Measurements from ENCODE around the gene TTC7B.
"Not testable (repeated sequence)": the region's sequence is repeated elsewhere in the genome, so short reads cannot be mapped to it uniquely, and the experiment has no call there.

TTC7B gene

GRCh38 chr14:90815822-90816662, at the start of gene TTC7B:
Gene TTC7B (minus strand): TSS chr14:90816430. CDS start chr14:90816295, 135 bp downstream.
- DNase-seq = peak in 1 of 2 experiments; percentile 27

- DNase-seq = no peak
These were observed 48.5 kb upstream of the TTC7B start for GRCh38 chr14:90864741-90865140.

- no peak for DNase-seq
These were observed 42.3 kb upstream of the TTC7B start for GRCh38 chr14:90858511-90858910.

DNA sequence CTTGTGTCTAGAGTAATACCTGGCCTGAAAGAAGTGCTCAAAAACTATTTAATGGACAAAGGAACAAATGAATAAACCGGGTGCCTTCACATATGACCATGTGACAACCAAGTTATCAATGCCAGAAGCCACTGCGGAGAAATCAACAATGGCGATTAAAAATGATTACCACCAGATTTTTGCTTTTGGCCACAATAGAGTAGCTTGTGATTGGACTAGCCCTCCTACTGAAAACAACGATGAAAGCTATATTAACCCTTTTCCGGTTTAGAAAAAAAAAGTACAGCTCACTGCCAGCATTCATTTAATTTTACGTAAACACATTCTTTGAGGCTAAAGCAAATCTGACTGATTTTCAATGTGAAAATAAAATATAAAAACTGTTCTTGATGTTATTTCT, 41.6 kb upstream of the TTC7B start:
- DNase-seq = no peak

GRCh38 chr14:90856115-90856514, 39.9 kb upstream of the TTC7B start:
- DNase-seq = not testable (repeated sequence)

DNA sequence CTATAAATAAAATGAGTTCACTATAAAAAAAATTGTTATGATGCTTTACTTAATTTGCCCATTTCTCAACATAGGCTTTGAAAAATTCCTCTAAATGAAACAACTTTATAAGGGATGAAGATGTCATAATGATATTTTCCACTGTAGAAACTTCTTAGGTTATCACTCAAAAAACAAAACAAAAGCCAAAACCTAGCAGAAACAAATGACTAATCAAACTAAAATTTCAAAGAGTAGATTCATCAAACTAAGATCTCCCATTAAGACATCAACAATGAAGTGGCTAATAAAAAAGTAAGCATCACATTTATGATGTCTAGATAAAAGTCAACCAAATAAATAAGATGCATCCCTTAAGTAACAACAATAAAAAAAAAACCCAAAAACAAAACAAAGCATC, 36.9 kb upstream of the TTC7B start:
- DNase-seq = no peak

GRCh38 chr14:90851327-90852036, 35.3 kb upstream of the TTC7B start:
- DNase-seq = no peak

- no peak for DNase-seq
These were observed 34.3 kb upstream of the TTC7B start for GRCh38 chr14:90850487-90850886.

- no peak for DNase-seq
These were observed 33.7 kb upstream of the TTC7B start for GRCh38 chr14:90849787-90850444.

DNA sequence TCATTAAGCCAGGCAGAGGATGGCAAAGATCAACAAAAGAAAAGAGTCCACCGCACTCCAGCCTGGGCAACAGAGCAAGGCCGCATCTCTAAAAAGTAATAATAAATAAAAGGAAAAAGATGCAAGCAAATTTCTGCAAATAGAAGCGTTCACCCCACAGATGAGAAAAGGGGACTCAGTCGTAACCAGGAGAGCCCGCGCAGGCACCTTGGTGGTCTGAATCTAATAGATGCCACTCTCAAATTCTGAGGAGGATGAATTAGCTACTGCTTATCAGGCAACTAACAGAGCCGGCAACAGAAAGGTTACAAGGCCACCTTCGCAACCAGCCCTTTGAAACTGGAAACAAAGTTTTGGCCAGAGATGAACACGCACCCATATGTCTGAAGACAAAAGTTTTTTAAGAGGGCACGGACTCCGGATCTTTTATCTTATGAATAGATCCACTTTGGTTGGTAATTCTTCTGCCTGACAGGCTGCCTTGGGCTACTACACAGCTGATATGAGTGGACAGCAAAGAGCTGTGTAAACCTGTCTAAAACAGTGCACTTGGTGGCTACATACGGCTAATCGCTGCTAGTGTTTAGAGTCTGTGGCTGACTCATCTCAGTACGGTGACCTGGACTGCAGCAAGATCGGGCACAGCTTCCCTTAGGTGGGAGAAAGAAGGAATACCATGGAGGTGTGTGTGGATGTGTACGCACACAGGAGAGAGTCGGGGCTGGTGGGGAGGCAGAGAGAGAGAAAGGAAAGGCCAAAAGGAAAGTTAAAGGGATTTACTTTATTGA, 32.9 kb upstream of the TTC7B start:
- DNase-seq = no peak

DNA sequence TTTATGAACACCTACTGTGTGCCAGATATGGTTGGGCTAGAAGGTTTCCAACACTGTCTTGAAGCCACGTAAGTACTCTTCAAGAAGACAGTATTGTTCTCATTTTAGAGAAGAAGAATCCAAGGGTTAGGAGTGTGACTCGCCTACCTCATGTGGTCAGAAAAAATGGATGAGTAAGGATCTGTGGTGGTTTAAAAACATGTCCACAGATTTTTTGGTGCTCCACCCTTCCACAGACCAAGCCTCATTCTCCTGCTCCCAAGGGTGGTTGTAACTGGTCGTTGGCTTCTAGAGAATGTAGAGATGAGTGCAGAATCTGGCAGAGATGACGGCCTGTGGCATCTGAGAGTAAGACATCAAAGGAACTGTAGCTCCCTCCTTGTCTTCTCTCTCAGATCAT, 30.3 kb upstream of the TTC7B start:
- no peak for DNase-seq

DNA sequence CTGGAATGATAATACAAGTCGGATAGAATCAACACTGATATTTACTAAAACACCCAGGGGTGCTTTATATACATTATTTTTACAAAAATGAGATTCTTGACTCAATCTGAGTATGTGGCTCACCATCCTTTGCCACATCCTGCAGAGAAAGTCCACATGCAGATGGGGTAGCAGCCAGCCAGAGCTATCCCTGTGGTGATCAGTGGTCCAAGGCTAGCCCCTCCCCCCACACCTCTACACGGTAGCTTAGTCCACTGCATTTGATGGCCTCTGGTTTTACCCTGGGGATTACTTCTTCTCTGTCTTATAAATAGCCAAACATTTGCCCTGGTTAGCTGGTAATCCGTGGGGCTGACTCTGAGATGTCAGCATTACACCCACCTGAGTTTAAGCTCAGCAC, 28.1 kb upstream of the TTC7B start:
- no peak for DNase-seq

DNA sequence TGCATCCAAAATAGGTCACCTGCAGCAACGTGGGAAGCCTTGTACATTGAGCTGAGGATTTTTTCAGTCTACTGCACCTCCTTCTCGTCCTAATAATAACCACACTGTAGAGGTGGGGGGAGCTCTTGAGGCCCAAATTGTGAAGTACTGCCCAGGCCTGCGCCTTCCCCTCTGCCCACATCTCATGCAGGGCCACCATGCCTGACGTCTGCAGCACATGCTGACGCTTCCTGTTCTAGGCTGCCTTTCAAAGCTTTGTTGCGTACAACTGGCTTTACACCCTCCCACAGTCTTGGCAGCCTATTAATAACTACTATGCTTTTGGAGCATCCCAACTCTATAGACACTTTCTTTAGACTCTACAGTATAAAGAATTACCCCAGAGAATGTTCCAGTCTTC, 26.5 kb upstream of the TTC7B start:
- no peak for DNase-seq

GRCh38 chr14:90840667-90841066, 24.4 kb upstream of the TTC7B start:
- DNase-seq = not testable (repeated sequence)

DNA sequence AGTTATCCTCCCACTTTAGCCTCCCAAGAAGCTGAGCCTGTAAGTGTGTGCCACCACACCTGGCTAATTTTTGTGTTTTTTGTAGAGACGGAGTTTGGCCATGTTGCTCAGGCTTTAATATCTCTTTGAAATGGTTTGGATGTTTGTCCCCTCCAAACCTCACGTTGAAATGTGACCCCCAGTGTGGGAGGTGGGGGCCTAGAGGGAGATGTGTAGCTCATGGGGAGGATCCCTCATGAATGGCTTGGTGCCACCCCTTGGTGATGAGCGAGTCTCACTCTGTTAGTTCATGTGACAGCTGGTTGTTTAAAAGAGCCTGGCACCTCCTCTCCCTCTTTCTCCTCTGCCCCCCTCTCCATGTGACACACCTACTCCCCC, 23.6 kb upstream of the TTC7B start:
- no peak for DNase-seq

GRCh38 chr14:90839024-90839888, 23.0 kb upstream of the TTC7B start:
- DNase-seq = no peak

DNA sequence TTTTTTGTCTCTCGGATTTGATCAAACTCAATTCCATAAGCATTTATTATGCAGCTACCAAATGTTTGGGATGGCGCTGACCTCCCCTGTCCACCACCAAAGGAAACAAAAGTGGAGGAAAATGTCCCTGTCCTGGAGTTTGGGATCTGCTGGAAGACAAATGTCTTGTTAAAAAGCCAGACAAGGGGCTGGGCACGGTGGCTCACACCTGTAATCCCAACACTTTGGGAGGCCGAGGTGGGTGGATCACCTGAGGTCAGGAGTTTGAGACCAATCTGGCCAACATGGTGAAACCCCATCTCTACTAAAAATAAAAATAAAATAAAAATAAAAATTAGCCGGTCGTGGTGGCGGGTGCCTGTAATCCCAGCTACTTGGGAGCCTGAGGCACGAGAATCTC, 22.3 kb upstream of the TTC7B start:
- not testable (repeated sequence) for DNase-seq

- DNase-seq = no peak
These were observed 21.1 kb upstream of the TTC7B start for GRCh38 chr14:90837355-90837754.

- DNase-seq = no peak
These were observed 20.4 kb upstream of the TTC7B start for GRCh38 chr14:90836692-90837063.

- DNase-seq = no peak
These were observed 15.6 kb upstream of the TTC7B start for GRCh38 chr14:90831821-90832220.

GRCh38 chr14:90830931-90831701, 14.9 kb upstream of the TTC7B start:
- no peak for DNase-seq

Data from NCI-H1930 (cell line).